ENCODE results near the gene TPCN1. TPM values are rescaled to one million over a fixed set of nuclear protein-coding genes. Genes with fewer than 3 reads are reported as not detected.

The TPCN1 gene
- total RNA-seq, 1 experiment from 2014 or later: 29.7 TPM

DNA sequence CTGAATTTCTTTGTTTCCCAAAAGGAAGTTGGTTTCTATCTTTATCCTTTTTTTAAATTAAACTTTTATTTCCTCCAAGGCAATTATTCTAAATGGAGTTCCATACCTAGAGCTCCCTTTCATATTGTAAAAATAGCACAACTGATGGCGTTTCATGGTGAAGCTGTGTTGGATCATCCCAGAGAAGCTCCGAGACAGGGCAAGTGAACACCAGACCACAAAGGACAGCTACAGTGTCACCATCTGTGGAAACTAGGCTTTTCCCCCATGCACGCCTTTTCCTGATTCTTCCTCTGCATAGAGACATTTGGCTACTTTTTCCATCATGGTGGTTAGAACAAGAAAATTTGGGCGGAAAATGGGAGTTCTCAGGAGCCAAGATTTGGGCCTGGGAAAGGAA, 12.7 kb downstream of the TPCN1 start:
- Histone ChIP-seq H3K4me3 (replicated peaks in 1 of 2; ENCODE audit: low read depth in 1 of 2, low read length in 2 of 2) (no peak overlapping the region), H3K9me2 (ENCODE audit: insufficient read depth) (no peaks in the 10 kb centered on the region), H3K4me1 (ENCODE audit: control insufficient read depth in 1 of 2, insufficient read depth in 2 of 2, low read length in 2 of 2) (peaks cover 35 to 44% of the 10 kb centered on the region in 2 experiments), H3K27ac (ENCODE audit: low read depth, low read length) (no peak overlapping the region), H3K4me2 (ENCODE audit: low read length) (no peak overlapping the region), H3K36me3 (ENCODE audit: control insufficient read depth in 1 of 2, insufficient read depth in 2 of 2, low read length in 2 of 2) (peaks cover 2 to 18% of the 10 kb centered on the region in 2 experiments; a peak in 3 of 4 replicates), H2AFZ (ENCODE audit: low read depth, low read length, poor library complexity, severe bottlenecking) (no peak overlapping the region), H3K9me3 (ENCODE audit: control insufficient read depth in 1 of 2, insufficient read depth in 1 of 2, low read depth in 1 of 2, low read length in 2 of 2) (no peaks in the 10 kb centered on the region), H4K20me1 (ENCODE audit: insufficient read depth) (no peaks in the 10 kb centered on the region), H3K27me3 (ENCODE audit: insufficient read depth, low read length) (no peaks in the 10 kb centered on the region), H3K9ac (ENCODE audit: low read length) (no peak overlapping the region), H3K79me2 (ENCODE audit: insufficient read depth, low read length) (no peaks in the 10 kb centered on the region)
- POLR2A ChIA-PET: no interaction called here
- TF ChIP-seq CBX3 (IDR thresholded peaks at IDR 0.05; ENCODE audit: low read depth): no peak
- no peak for TF ChIP-seq RAD21 (IDR thresholded peaks at IDR 0.05; ENCODE audit: low read depth)
- TF ChIP-seq YY1 (IDR thresholded peaks at IDR 0.05; ENCODE audit: extremely low read depth, insufficient replicate concordance, low read depth, low read length): no peak
- TF ChIP-seq SIN3A (IDR thresholded peaks at IDR 0.05; ENCODE audit: low read depth): no peak
- TF ChIP-seq JUND (IDR thresholded peaks at IDR 0.05): no peak
- TF ChIP-seq SP1 (IDR thresholded peaks at IDR 0.05; ENCODE audit: low read depth): no peak
- TF ChIP-seq SRF (IDR thresholded peaks at IDR 0.05; ENCODE audit: low read depth): no peak
- TF ChIP-seq EGR1 (IDR thresholded peaks at IDR 0.05; ENCODE audit: low read depth): no peak
- TF ChIP-seq, protein P1, sequence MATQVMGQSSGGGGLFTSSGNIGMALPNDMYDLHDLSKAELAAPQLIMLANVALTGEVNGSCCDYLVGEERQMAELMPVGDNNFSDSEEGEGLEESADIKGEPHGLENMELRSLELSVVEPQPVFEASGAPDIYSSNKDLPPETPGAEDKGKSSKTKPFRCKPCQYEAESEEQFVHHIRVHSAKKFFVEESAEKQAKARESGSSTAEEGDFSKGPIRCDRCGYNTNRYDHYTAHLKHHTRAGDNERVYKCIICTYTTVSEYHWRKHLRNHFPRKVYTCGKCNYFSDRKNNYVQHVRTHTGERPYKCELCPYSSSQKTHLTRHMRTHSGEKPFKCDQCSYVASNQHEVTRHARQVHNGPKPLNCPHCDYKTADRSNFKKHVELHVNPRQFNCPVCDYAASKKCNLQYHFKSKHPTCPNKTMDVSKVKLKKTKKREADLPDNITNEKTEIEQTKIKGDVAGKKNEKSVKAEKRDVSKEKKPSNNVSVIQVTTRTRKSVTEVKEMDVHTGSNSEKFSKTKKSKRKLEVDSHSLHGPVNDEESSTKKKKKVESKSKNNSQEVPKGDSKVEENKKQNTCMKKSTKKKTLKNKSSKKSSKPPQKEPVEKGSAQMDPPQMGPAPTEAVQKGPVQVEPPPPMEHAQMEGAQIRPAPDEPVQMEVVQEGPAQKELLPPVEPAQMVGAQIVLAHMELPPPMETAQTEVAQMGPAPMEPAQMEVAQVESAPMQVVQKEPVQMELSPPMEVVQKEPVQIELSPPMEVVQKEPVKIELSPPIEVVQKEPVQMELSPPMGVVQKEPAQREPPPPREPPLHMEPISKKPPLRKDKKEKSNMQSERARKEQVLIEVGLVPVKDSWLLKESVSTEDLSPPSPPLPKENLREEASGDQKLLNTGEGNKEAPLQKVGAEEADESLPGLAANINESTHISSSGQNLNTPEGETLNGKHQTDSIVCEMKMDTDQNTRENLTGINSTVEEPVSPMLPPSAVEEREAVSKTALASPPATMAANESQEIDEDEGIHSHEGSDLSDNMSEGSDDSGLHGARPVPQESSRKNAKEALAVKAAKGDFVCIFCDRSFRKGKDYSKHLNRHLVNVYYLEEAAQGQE (IDR thresholded peaks at IDR 0.05; ENCODE audit: low read depth): no peak
- TF ChIP-seq POLR2A (IDR thresholded peaks at IDR 0.05; ENCODE audit: borderline replicate concordance, extremely low read depth, insufficient read depth, insufficient read length): no peak
- no peak for TF ChIP-seq MAX (IDR thresholded peaks at IDR 0.05)
- TF ChIP-seq, protein P2, sequence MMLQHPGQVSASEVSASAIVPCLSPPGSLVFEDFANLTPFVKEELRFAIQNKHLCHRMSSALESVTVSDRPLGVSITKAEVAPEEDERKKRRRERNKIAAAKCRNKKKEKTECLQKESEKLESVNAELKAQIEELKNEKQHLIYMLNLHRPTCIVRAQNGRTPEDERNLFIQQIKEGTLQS (IDR thresholded peaks at IDR 0.05): no peak
- TF ChIP-seq EZH2phosphoT487 (IDR thresholded peaks at IDR 0.05; ENCODE audit: borderline replicate concordance): no peak
- no peak for TF ChIP-seq FOSL1 (IDR thresholded peaks at IDR 0.05; ENCODE audit: low read depth)
- no peak for TF ChIP-seq CEBPB (IDR thresholded peaks at IDR 0.05; ENCODE audit: low read depth)
- TF ChIP-seq, protein P3, sequence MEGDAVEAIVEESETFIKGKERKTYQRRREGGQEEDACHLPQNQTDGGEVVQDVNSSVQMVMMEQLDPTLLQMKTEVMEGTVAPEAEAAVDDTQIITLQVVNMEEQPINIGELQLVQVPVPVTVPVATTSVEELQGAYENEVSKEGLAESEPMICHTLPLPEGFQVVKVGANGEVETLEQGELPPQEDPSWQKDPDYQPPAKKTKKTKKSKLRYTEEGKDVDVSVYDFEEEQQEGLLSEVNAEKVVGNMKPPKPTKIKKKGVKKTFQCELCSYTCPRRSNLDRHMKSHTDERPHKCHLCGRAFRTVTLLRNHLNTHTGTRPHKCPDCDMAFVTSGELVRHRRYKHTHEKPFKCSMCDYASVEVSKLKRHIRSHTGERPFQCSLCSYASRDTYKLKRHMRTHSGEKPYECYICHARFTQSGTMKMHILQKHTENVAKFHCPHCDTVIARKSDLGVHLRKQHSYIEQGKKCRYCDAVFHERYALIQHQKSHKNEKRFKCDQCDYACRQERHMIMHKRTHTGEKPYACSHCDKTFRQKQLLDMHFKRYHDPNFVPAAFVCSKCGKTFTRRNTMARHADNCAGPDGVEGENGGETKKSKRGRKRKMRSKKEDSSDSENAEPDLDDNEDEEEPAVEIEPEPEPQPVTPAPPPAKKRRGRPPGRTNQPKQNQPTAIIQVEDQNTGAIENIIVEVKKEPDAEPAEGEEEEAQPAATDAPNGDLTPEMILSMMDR (IDR thresholded peaks at IDR 0.05 in 2 of 3, conservative IDR thresholded peaks at IDR 0.05 in 1 of 3; ENCODE audit: borderline replicate concordance in 1 of 3, insufficient read depth in 1 of 3, low read depth in 2 of 3, low read length in 2 of 3): no peak
- TF ChIP-seq ELF1 (IDR thresholded peaks at IDR 0.05; ENCODE audit: borderline replicate concordance, low read depth): no peak
- TF ChIP-seq, protein P4, sequence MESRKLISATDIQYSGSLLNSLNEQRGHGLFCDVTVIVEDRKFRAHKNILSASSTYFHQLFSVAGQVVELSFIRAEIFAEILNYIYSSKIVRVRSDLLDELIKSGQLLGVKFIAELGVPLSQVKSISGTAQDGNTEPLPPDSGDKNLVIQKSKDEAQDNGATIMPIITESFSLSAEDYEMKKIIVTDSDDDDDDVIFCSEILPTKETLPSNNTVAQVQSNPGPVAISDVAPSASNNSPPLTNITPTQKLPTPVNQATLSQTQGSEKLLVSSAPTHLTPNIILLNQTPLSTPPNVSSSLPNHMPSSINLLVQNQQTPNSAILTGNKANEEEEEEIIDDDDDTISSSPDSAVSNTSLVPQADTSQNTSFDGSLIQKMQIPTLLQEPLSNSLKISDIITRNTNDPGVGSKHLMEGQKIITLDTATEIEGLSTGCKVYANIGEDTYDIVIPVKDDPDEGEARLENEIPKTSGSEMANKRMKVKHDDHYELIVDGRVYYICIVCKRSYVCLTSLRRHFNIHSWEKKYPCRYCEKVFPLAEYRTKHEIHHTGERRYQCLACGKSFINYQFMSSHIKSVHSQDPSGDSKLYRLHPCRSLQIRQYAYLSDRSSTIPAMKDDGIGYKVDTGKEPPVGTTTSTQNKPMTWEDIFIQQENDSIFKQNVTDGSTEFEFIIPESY (IDR thresholded peaks at IDR 0.05; ENCODE audit: extremely low read depth, insufficient replicate concordance, low read length): no peak
- intact Hi-C loops (cut with micrococcal nuclease): no loop called here
- CTCF ChIA-PET: no interaction called here
- no peak for ATAC-seq
- RAD21 ChIA-PET (ENCODE audit: low non-redundant PET in 1 of 2, low total read pairs in 2 of 2, uncharacterized antibody in 2 of 2, unreplicated experiment in 2 of 2): no interaction called here
- DNase-seq (ENCODE audit: low read depth, low spot score): no peak
- no TSS peak for BruUV-seq (replicated peaks)

All from HCT116 (cell line).